ENCODE results near the gene RLF. TPM values are rescaled to one million over a fixed set of nuclear protein-coding genes. Genes with fewer than 3 reads are reported as not detected.

Gene RLF
- total and polyA plus RNA-seq, 2 donors (not counting 1 experiment from before 2014, with no cell fraction given): 7.8 to 21.9 TPM

- intact Hi-C loops (cut with micrococcal nuclease): no loop called here
- no peak for DNase-seq
- H3K4me2 ChIP-seq (replicated peaks; ENCODE audit: low read depth, low read length, poor library complexity, severe bottlenecking): no peak overlapping the region
- H3K9me3 ChIP-seq (ENCODE audit: control extremely low read depth in 1 of 3, control insufficient read depth in 2 of 3, insufficient read depth in 1 of 3, low read length in 2 of 3): no peaks in the 10 kb centered on the region
- no peaks in the 10 kb centered on the region for H4K20me1 ChIP-seq (ENCODE audit: control insufficient read depth, insufficient read depth, low read length, poor library complexity, severe bottlenecking)
- TF ChIP-seq EZH2 (IDR thresholded peaks at IDR 0.05; ENCODE audit: borderline replicate concordance, insufficient read depth, low read depth, low read length, poor library complexity, severe bottlenecking) (no peak), CTCF (IDR thresholded peaks at IDR 0.05) (no peak)
- CTCF ChIA-PET: interaction anchor here (0.5 kb wide), 1 partner anchor 187 kb away, joined by 3 read pairs; no protein-coding TSS in a partner anchor
- H3K79me2 ChIP-seq (ENCODE audit: control insufficient read depth, insufficient read depth, low read length): no peaks in the 10 kb centered on the region
- WGBS (ENCODE audit: insufficient coverage): 95% methylated on average over 2 of the region's 3 CpGs
- no peak overlapping the region for H3K9ac ChIP-seq (ENCODE audit: low read length)
- Mint-ChIP-seq H3K27me3 (no peaks in the 10 kb centered on the region), H3K4me1 (peaks cover 8% of the 10 kb centered on the region), H3K9me3 (ENCODE audit: insufficient read depth) (no peaks in the 10 kb centered on the region), H3K4me3 (no peak overlapping the region), H3K27ac (no peak overlapping the region)
- H3K27me3 ChIP-seq (replicated peaks in 1 of 4; ENCODE audit: control extremely low read depth in 1 of 4, control insufficient read depth in 3 of 4, insufficient read depth in 4 of 4, low read length in 3 of 4): no peaks in the 10 kb centered on the region
- H3K4me1 ChIP-seq (ENCODE audit: control insufficient read depth in 2 of 2, insufficient read depth in 2 of 2, low read length in 2 of 2): no peaks in the 10 kb centered on the region
- no peak for ATAC-seq (ENCODE audit: low read depth)
- no peak overlapping the region for H2AFZ ChIP-seq (ENCODE audit: insufficient read depth, low read depth, low read length, poor library complexity, severe bottlenecking)
- no peaks in the 10 kb centered on the region for H3K36me3 ChIP-seq (replicated peaks in 1 of 2; ENCODE audit: control extremely low read depth in 1 of 2, control insufficient read depth in 1 of 2, extremely low read depth in 1 of 2, insufficient read depth in 2 of 2, low read length in 1 of 2)
- H3K27ac ChIP-seq (ENCODE audit: low read length in 2 of 2): no peak overlapping the region
- POLR2A ChIA-PET: no interaction called here
- H3K4me3 ChIP-seq (ENCODE audit: control extremely low read depth in 1 of 5, extremely low read depth in 1 of 5, insufficient read depth in 1 of 5, low read depth in 2 of 5, low read length in 4 of 5): no peak overlapping the region
These were observed 84.5 kb downstream of the RLF start for GRCh38 chr1:40245686-40246085.

- Histone ChIP-seq H3K9me3 (ENCODE audit: control extremely low read depth in 1 of 3, control insufficient read depth in 2 of 3, insufficient read depth in 1 of 3, low read length in 2 of 3) (no peaks in the 10 kb centered on the region), H3K27me3 (replicated peaks in 1 of 4; ENCODE audit: control extremely low read depth in 1 of 4, control insufficient read depth in 3 of 4, insufficient read depth in 4 of 4, low read length in 3 of 4) (no peaks in the 10 kb centered on the region), H3K36me3 (replicated peaks in 1 of 2; ENCODE audit: control extremely low read depth in 1 of 2, control insufficient read depth in 1 of 2, extremely low read depth in 1 of 2, insufficient read depth in 2 of 2, low read length in 1 of 2) (no peaks in the 10 kb centered on the region), H3K27ac (ENCODE audit: low read length in 2 of 2) (no peak within 1 kb of the TSS), H3K79me2 (ENCODE audit: control insufficient read depth, insufficient read depth, low read length) (no peaks in the 10 kb centered on the region), H4K20me1 (ENCODE audit: control insufficient read depth, insufficient read depth, low read length, poor library complexity, severe bottlenecking) (no peaks in the 10 kb centered on the region), H3K4me3 (ENCODE audit: control extremely low read depth in 1 of 5, extremely low read depth in 1 of 5, insufficient read depth in 1 of 5, low read depth in 2 of 5, low read length in 4 of 5) (no peak within 1 kb of the TSS), H3K4me1 (ENCODE audit: control insufficient read depth in 2 of 2, insufficient read depth in 2 of 2, low read length in 2 of 2) (no peaks in the 10 kb centered on the region), H3K4me2 (replicated peaks; ENCODE audit: low read depth, low read length, poor library complexity, severe bottlenecking) (no peak within 1 kb of the TSS), H3K9ac (ENCODE audit: low read length) (no peak within 1 kb of the TSS), H2AFZ (ENCODE audit: insufficient read depth, low read depth, low read length, poor library complexity, severe bottlenecking) (no peak within 1 kb of the TSS)
- ChIA-PET CTCF (interaction anchor here (0.7 kb wide), 1 partner anchor 799 kb away, joined by 3 read pairs; no protein-coding TSS in a partner anchor), POLR2A (no interaction called here)
- Mint-ChIP-seq H3K9me3 (ENCODE audit: insufficient read depth) (no peaks in the 10 kb centered on the region), H3K4me1 (no peaks in the 10 kb centered on the region), H3K27me3 (no peaks in the 10 kb centered on the region), H3K4me3 (no peak within 1 kb of the TSS), H3K27ac (no peak within 1 kb of the TSS)
- intact Hi-C loops (cut with micrococcal nuclease): no loop called here
- no peak for TF ChIP-seq CTCF (IDR thresholded peaks at IDR 0.05)
- TF ChIP-seq EZH2 (IDR thresholded peaks at IDR 0.05; ENCODE audit: borderline replicate concordance, insufficient read depth, low read depth, low read length, poor library complexity, severe bottlenecking): no peak
- DNase-seq (no peak), ATAC-seq (ENCODE audit: low read depth) (no peak)
- WGBS (ENCODE audit: insufficient coverage): no CpG with 5 or more reads among the region's 1 CpG
These were observed 86.5 kb downstream of the RLF start, which contains the start of gene TMCO2 for GRCh38 chr1:40247655-40248054. TSS of gene TMCO2 (plus strand) at chr1:40247937. CDS start at chr1:40247994, 57 bp downstream.

All from B cell (primary cell).